PC-9 (cell line): ENCODE data around the gene TNFAIP6. TPM values are rescaled to one million over a fixed set of nuclear protein-coding genes. Genes with fewer than 3 reads are reported as not detected.
A peak's percentile ranks its signal among the peaks of the same experiment; 100 is the strongest.

Experiments
- BruUV-seq: library from RNA; stranded (reverse); fragments of 400-500 nt; replicated peaks from 2 replicates; lab custom pipeline; 2021; lab: Mats Ljungman, UMichigan
- CTCF ChIA-PET: fragments of 300-600 bp; sonication (Branson Sonifier 250); formaldehyde crosslinking; loops from one replicate; lab custom pipeline; 2022; ENCODE audit warnings: antibody characterized with exemption; lab: Charles Lee
- POLR2A ChIA-PET: fragments of 300-600 bp; sonication (Branson Sonifier 250); formaldehyde crosslinking; loops from one replicate; lab custom pipeline; 2022; ENCODE audit warnings: antibody characterized with exemption; ENCODE audit not compliant: unreplicated experiment; lab: Charles Lee
- DNase-seq, 2 experiments: peaks; one replicate each; pipeline versions ENCODE4 v3.0.0 to v3.0.0-alpha.2; 2015 to 2022; ENCODE audit warnings: mixed read lengths in 1 of 2
- H2AFZ ChIP-seq: fragments of 200-600 bp; sonication (generic); 2 replicates; pipeline ENCODE4 v1.8.1; 2017; ENCODE audit warnings: antibody characterized with exemption
- H3F3A ChIP-seq: fragments of 200-600 bp; sonication (generic); 2 replicates; pipeline ENCODE4 v1.8.1; 2017; ENCODE audit warnings: antibody characterized with exemption, mild to moderate bottlenecking, low read depth; ENCODE audit not compliant: insufficient read depth
- H3K27ac ChIP-seq: fragments of 200-600 bp; sonication (generic); 2 replicates; pipeline ENCODE4 v1.6.1; 2016; ENCODE audit warnings: mixed run types
- H3K27me3 ChIP-seq: fragments of 200-600 bp; sonication (generic); 2 replicates; pipeline ENCODE4 v1.6.1; 2016; ENCODE audit warnings: low read depth, mixed run types; ENCODE audit not compliant: insufficient read depth
- H3K36me3 ChIP-seq: fragments of 200-600 bp; sonication (generic); 2 replicates; pipeline ENCODE4 v1.6.1; 2016; ENCODE audit warnings: low read depth, mixed run types
- H3K4me1 ChIP-seq: fragments of 200-600 bp; sonication (generic); replicated peaks from 2 replicates; pipeline ENCODE4 v1.6.1; 2016; ENCODE audit warnings: mixed run types; ENCODE audit not compliant: insufficient read depth
- H3K4me2 ChIP-seq: fragments of 200-600 bp; sonication (generic); 2 replicates; pipeline ENCODE4 v1.6.1; 2017; ENCODE audit warnings: mixed run types
- H3K4me3 ChIP-seq: fragments of 200-600 bp; sonication (generic); 2 replicates; pipeline ENCODE4 v1.6.1; 2016; ENCODE audit warnings: mixed run types
- H3K79me2 ChIP-seq: fragments of 200-600 bp; sonication (generic); 2 replicates; pipeline ENCODE4 v1.6.1; 2017; ENCODE audit warnings: low read depth, mixed run types
- H3K9me2 ChIP-seq: fragments of 200-600 bp; sonication (generic); 2 replicates; pipeline ENCODE4 v1.8.1; 2017; ENCODE audit warnings: mild to moderate bottlenecking; ENCODE audit not compliant: insufficient read depth
- H3K9me3 ChIP-seq: fragments of 200-600 bp; sonication (generic); 2 replicates; pipeline ENCODE4 v1.8.1; 2016; ENCODE audit warnings: low read depth; ENCODE audit not compliant: insufficient read depth
- H4K20me1 ChIP-seq: fragments of 200-600 bp; sonication (generic); 2 replicates; pipeline ENCODE4 v1.8.1; 2017; ENCODE audit not compliant: insufficient read depth
- EZH2 ChIP-seq: fragments of 200-600 bp; sonication (generic); IDR thresholded peaks from 2 replicates; pipeline ENCODE4 v1.8.0; 2017; ENCODE audit warnings: antibody characterized with exemption, low read depth
- intact Hi-C: fragments of 100-400 bp; cut with micrococcal nuclease; formaldehyde crosslinking; loops from one replicate; pipeline ENCODE4 v1.10.0; 2022; ENCODE audit not compliant: unreplicated experiment
- total RNA-seq: library from RNA; stranded (reverse); gene quantifications from 2 replicates; pipeline ENCODE4 v1.2.3, GENCODE V29; 2021
- TF ChIP-seq, protein P1 (sequence below): fragments of 200-600 bp; sonication (generic); conservative IDR thresholded peaks from 2 replicates; pipeline ENCODE4 v1.6.1; 2017; ENCODE audit warnings: mixed run types, antibody characterized with exemption, mild to moderate bottlenecking, moderate library complexity

The TNFAIP6 gene
- total RNA-seq, 1 experiment from 2014 or later: not detected

DNA sequence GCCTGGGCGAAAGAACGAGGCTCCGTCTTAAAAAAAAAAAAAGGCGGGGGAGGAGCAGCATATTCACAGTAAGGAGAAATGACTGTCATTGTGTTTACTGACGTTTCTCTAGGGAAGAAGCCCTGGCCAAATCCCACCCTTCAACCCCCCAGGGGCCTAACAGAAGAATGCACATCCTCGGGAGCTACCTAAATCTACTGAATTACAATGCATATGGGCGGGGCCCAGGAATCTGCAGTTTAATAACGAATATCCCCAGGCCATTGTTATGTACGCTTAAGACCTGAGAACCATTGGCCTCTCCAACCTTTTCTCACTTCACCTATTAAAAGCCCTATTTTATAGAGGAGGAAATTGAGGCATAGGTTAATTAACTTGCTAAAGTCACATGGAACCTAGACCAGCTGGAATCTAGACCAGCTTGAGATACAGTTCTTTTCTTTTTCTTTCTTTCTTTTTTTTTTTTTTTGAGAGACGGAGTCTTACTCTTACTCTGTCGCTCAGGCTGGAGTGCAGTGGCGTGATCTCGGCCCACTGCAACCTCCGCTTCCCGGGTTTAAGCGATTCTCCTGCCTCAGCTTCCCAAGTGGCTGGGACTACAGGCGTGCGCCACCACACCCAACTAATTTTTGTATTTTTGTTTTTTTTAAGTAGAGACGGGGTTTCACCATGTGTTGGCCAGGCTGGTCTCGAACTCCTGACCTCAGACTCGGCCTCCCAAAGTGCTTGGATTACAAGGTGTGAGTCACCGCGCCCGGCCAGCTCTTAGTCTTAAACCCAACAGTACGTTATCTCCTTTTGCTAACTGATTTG, 51.6 kb downstream of the TNFAIP6 start:
- H3K27ac ChIP-seq: peak overlapping the region; percentile 80
- no peak for TF ChIP-seq EZH2
- TF ChIP-seq, protein P1, sequence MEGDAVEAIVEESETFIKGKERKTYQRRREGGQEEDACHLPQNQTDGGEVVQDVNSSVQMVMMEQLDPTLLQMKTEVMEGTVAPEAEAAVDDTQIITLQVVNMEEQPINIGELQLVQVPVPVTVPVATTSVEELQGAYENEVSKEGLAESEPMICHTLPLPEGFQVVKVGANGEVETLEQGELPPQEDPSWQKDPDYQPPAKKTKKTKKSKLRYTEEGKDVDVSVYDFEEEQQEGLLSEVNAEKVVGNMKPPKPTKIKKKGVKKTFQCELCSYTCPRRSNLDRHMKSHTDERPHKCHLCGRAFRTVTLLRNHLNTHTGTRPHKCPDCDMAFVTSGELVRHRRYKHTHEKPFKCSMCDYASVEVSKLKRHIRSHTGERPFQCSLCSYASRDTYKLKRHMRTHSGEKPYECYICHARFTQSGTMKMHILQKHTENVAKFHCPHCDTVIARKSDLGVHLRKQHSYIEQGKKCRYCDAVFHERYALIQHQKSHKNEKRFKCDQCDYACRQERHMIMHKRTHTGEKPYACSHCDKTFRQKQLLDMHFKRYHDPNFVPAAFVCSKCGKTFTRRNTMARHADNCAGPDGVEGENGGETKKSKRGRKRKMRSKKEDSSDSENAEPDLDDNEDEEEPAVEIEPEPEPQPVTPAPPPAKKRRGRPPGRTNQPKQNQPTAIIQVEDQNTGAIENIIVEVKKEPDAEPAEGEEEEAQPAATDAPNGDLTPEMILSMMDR: no peak
- intact Hi-C loops: loop anchor here (1.0 kb wide), 1 partner anchor 120 kb away; the partner anchor contains the start of gene NMI
- H2AFZ ChIP-seq: peak overlapping the region; percentile 76; the same call in 1 of the 2 replicates
- no peaks in the 10 kb centered on the region for H3K9me3 ChIP-seq
- POLR2A ChIA-PET: no interaction called here
- no peaks in the 10 kb centered on the region for H3K9me2 ChIP-seq
- CTCF ChIA-PET: interaction anchor here (0.7 kb wide), 1 partner anchor 45 kb away, joined by 3 read pairs; no protein-coding TSS in a partner anchor
- H3K4me1 ChIP-seq: peaks cover 9% of the 10 kb centered on the region; the same call in 1 of the 2 replicates
- no TSS peak for BruUV-seq
- DNase-seq: no peak
- no peaks in the 10 kb centered on the region for H3F3A ChIP-seq
- H4K20me1 ChIP-seq: peaks cover 6% of the 10 kb centered on the region
- H3K4me2 ChIP-seq: peak overlapping the region; percentile 26
- peak overlapping the region; percentile 81; the same call in 1 of the 2 replicates for H3K4me3 ChIP-seq
- no peaks in the 10 kb centered on the region for H3K27me3 ChIP-seq
- peaks cover 12% of the 10 kb centered on the region; the same call in 1 of the 2 replicates for H3K36me3 ChIP-seq
- H3K79me2 ChIP-seq: peaks cover 41% of the 10 kb centered on the region

DNA sequence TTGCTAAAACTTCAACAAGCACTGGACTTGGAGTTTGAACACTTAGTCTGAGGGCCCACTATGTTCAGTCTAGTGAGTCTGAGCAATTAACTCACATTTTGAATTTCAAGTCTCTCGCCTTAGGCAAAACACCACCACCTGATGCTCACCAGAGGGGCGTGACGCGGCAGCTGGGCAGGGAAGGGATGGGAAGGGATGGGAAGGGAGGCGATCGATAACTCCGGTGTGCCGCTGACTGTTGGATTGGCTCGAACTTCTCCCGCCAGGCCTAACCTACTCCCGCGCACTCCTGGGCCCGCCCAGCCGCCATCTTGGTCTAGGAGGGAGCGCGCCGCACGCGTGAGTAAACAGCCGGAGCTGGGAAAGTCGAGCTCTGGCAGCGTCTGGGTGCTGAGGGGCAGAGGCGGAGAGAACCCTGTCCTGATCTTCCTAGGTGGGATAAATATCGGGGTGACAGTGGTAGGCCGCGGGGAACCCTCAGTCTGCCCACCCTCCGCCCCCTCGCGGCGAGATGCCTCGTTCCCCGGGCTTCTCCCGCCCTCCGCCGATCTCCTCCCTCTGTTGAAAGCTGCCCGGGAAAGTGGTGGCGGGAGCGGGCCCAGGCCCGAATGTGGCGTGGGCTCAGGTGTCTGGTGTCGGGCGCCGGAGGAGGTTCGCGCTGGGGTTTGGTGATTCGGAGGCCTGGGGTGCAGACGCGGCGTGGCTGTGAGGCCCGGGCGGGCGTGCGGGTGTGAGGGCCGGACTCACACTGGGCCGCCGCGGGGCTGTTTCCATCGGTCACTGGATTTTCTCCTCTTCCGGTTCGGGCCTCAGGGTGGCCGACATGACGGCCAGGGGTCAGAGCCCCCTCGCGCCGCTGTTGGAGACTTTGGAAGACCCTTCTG, 52.5 kb downstream of the TNFAIP6 start, which contains the start of gene RIF1:
RIF1 (plus strand) TSS at position 302 of the 884 bp plus-strand sequence; CDS start at position 824, 522 bp downstream.
- POLR2A ChIA-PET: no interaction called here
- H3K27ac ChIP-seq: peak within 1 kb of the TSS; percentile 80

More for the DNA sequence above, 52.5 kb downstream of the TNFAIP6 start, which contains the start of gene RIF1:
- Histone ChIP-seq H2AFZ (peak within 1 kb of the TSS; percentile 76), H3K36me3 (peaks cover 12% of the 10 kb centered on the region; the same call in 1 of the 2 replicates), H3K4me3 (peak within 1 kb of the TSS; percentile 81), H3K4me1 (peaks cover 9% of the 10 kb centered on the region; the same call in 1 of the 2 replicates), H3F3A (no peaks in the 10 kb centered on the region), H3K4me2 (peak within 1 kb of the TSS; percentile 94), H3K27me3 (no peaks in the 10 kb centered on the region), H3K9me2 (no peaks in the 10 kb centered on the region), H3K9me3 (no peaks in the 10 kb centered on the region), H3K79me2 (peaks cover 41% of the 10 kb centered on the region), H4K20me1 (peaks cover 6% of the 10 kb centered on the region)
- intact Hi-C loops: loop anchor here (1.0 kb wide), 1 partner anchor 121 kb away; the partner anchor contains the start of gene NMI
- peak; percentile 86 to 90 for DNase-seq
- BruUV-seq: TSS peak; percentile 68
- CTCF ChIA-PET: interaction anchor here (0.6 to 0.7 kb wide), 4 partner anchors 27 to 1470 kb away, joined by 3 to 24 read pairs (median 16); no protein-coding TSS in a partner anchor
- TF ChIP-seq EZH2: no peak
- TF ChIP-seq, protein P1: peak; percentile 57; the same call in 1 of the 2 replicates
